ENCODE measurements around the gene SLC39A1. TPM values are rescaled to one million over a fixed set of nuclear protein-coding genes. Genes with fewer than 3 reads are reported as not detected.
"Not testable (repeated sequence)": the region's sequence is repeated elsewhere in the genome, so short reads cannot be mapped to it uniquely, and the experiment has no call there.

The SLC39A1 gene
- total RNA-seq, 2 donors from 2014 or later = 63.2 to 77.6 TPM

- intact Hi-C loops (cut with DNase I) = no loop called here
- ATAC-seq (no peak), DNase-seq (no peak)
Observed at GRCh38 chr1:153921080-153921802, 42.1 kb downstream of the SLC39A1 start.

- DNase-seq = no peak
- intact Hi-C loops (cut with DNase I) = no loop called here
- no peak for ATAC-seq
Observed at GRCh38 chr1:153919876-153920852, 43.2 kb downstream of the SLC39A1 start.

DNA sequence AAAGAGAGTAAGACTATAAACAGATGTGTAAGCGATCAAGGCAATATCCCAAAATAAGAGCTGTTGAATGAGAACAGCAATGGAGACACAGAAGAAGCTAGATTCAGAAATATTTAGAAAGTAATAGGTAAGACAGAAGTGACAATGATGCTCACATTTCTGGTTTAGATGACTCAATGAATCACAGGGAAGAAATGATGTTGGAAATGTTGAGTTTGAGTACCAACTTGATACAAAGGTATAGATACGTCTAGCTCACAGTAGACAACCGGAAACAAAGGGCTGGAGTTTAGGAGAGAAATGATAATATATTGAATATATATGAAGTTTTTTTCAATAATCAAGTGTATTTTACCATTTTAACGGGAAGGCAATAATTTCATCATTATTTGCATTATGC, 47.0 kb downstream of the SLC39A1 start:
- intact Hi-C loops (cut with DNase I) = no loop called here
- ATAC-seq (no peak), DNase-seq (no peak)

DNA sequence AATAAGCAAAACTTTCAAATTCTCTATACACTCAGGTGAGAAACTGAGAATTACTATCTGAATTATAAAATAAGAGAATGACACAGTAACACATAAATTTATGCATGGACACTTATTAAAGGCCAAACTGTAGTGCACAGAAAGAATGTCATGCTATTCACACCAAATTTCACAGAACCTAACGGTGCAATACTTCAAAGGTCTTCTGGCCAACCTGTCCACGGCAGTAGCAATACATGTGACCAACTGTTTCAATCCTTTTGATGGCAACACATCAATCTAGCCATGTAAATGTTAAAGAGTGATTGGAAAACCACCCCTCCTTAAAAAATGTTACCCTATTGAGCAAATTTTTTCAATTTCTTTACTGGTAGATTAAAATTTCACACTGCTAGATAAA, 51.0 kb downstream of the SLC39A1 start:
- ATAC-seq (no peak), DNase-seq (no peak)
- intact Hi-C loops (cut with DNase I) = no loop called here

DNA sequence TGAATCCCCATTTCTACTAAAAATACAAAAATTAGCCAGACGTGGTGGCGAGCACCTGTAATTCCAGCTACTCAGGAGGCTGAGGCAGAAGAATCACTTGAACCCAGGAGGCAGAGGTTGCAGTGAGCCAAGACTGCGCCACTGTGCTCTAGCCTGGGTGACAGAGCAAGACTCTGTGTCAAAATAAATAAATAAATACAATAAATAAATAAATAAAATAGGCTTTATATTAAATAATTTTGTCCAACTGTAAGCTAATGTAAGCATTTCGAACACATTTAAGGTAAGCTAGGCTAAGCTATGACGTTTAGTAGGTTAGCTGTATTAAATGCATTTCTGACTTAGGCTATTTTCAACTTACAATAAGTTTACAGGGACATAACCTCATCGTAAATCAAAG, 52.8 kb downstream of the SLC39A1 start:
- ATAC-seq; intact Hi-C loops (cut with DNase I): not testable (repeated sequence)

More for the DNA sequence above, 52.8 kb downstream of the SLC39A1 start:
- not testable (repeated sequence) for DNase-seq

Small RNA genes within 50 kb of the gene (microRNA-seq; reads per million reads assigned to microRNA genes)
- 0.40 to 0.54 reads per million in 2 donors for gene MIR6737

Other genes starting within 250 kb of the SLC39A1 start
- gene INTS3, start 235.5 kb downstream of the SLC39A1 start, total RNA-seq = 10 to 100 TPM; 28.2 to 34.1 TPM
- 10 to 100 TPM; 22.9 to 26.5 TPM for gene SLC27A3, start 188.1 kb downstream of the SLC39A1 start, total RNA-seq
- 10 to 100 TPM; 29.0 to 39.5 TPM for gene GATAD2B, start 40.6 kb downstream of the SLC39A1 start, total RNA-seq
- gene DENND4B, start 16.8 kb downstream of the SLC39A1 start, total RNA-seq = 10 to 100 TPM; 41.5 to 49.5 TPM
- gene CRTC2, start 4.9 kb downstream of the SLC39A1 start, total RNA-seq = 10 to 100 TPM; 17.3 to 19.6 TPM
- 1 to 10 TPM; 3.4 to 5.7 TPM for gene CREB3L4, start 4.4 kb upstream of the SLC39A1 start, total RNA-seq
- gene JTB, start 14.1 kb upstream of the SLC39A1 start, total RNA-seq = 100 to 1,000 TPM in 1 of 2 donors, 10 to 100 TPM in 1; 89.6 to 102 TPM
- gene RAB13, start 22.8 kb upstream of the SLC39A1 start, total RNA-seq = 10 to 100 TPM; 72.1 to 77.5 TPM
- gene RPS27, start 27.2 kb upstream of the SLC39A1 start, total RNA-seq = 1,000 to 10,000 TPM in 1 of 2 donors, 100 to 1,000 TPM in 1; 949 to 1,289 TPM
- gene NUP210L, start 191.5 kb upstream of the SLC39A1 start, total RNA-seq = under 1 TPM; 0.13 to 0.74 TPM
- 100 to 1,000 TPM; 287 to 561 TPM for gene TPM3, start 228.6 kb upstream of the SLC39A1 start, total RNA-seq
- not detected for gene CFAP141, start 242.8 kb upstream of the SLC39A1 start, total RNA-seq

Data from left cardiac atrium (tissue), 4 donors.